Stimulated activated effector memory CD8-positive, alpha-beta T cell treated with anti-CD3 and anti-CD28 coated beads, Interleukin-12 subunit alpha, Interleukin-12 subunit beta, amount 100 ng/mL, for 72 hours (primary cell): ENCODE data around the gene RALY.

Experiments used
- ATAC-seq: fragments of 150-1000 bp; cut with Tn5 transposase; 2 replicates; pipeline ENCODE4 v1.10.0; 2021
- DNase-seq, 2 donors: peaks; one replicate each; pipeline ENCODE4 v3.0.0; 2021 to 2022; ENCODE audit warnings: low spot score in 2 of 2
- H3K27ac Mint-ChIP-seq: one replicate; pipeline ENCODE4 v1.8.0; 2022; ENCODE audit warnings: mild to moderate bottlenecking, mixed read lengths
- H3K36me3 Mint-ChIP-seq: one replicate; pipeline ENCODE4 v1.8.0; 2022; ENCODE audit warnings: mild to moderate bottlenecking, mixed read lengths
- H3K4me1 Mint-ChIP-seq: one replicate; pipeline ENCODE4 v1.8.0; 2022; ENCODE audit warnings: mixed read lengths
- H3K4me3 Mint-ChIP-seq: one replicate; pipeline ENCODE4 v1.8.0; 2022; ENCODE audit warnings: mild to moderate bottlenecking, mixed read lengths
- H3K9me3 Mint-ChIP-seq: one replicate; pipeline ENCODE4 v1.8.0; 2022; ENCODE audit warnings: mixed read lengths

The RALY gene

GRCh38 chr20:34084227-34084923 lies 90.7 kb downstream of the RALY start:
- Mint-ChIP-seq H3K36me3 (peaks cover 74% of the 10 kb centered on the region), H3K27ac (peak overlapping the region; percentile 90), H3K4me1 (peaks cover 47% of the 10 kb centered on the region), H3K4me3 (no peak overlapping the region), H3K9me3 (no peaks in the 10 kb centered on the region)
- ATAC-seq (no peak), DNase-seq (no peak)

- no peak for ATAC-seq
- Mint-ChIP-seq H3K9me3 (no peaks in the 10 kb centered on the region), H3K4me1 (peaks cover 48% of the 10 kb centered on the region), H3K36me3 (peaks cover 80% of the 10 kb centered on the region), H3K4me3 (no peak overlapping the region), H3K27ac (peak overlapping the region; percentile 13)
- DNase-seq: no peak
Measured at GRCh38 chr20:34085544-34086040, 91.9 kb downstream of the RALY start.

- ATAC-seq (no peak), DNase-seq (no peak)
- no peak overlapping the region for H3K4me3 Mint-ChIP-seq
- peaks cover 40% of the 10 kb centered on the region for H3K4me1 Mint-ChIP-seq
- peak overlapping the region; percentile 38 for H3K27ac Mint-ChIP-seq
- no peaks in the 10 kb centered on the region for H3K9me3 Mint-ChIP-seq
- peaks cover 97% of the 10 kb centered on the region for H3K36me3 Mint-ChIP-seq
Measured at GRCh38 chr20:34088305-34089174, 94.8 kb downstream of the RALY start.

- Mint-ChIP-seq H3K4me1 (peaks cover 34% of the 10 kb centered on the region), H3K9me3 (no peaks in the 10 kb centered on the region), H3K4me3 (no peak overlapping the region), H3K27ac (no peak overlapping the region), H3K36me3 (peaks cover 97% of the 10 kb centered on the region)
- DNase-seq (no peak), ATAC-seq (no peak)
Measured at GRCh38 chr20:34089175-34089479, 95.4 kb downstream of the RALY start.

- Mint-ChIP-seq H3K9me3 (no peaks in the 10 kb centered on the region), H3K27ac (peak overlapping the region; percentile 66), H3K36me3 (peaks cover 97% of the 10 kb centered on the region), H3K4me3 (no peak overlapping the region), H3K4me1 (peaks cover 27% of the 10 kb centered on the region)
- ATAC-seq: no peak
- DNase-seq: no peak
Measured at GRCh38 chr20:34089655-34090345, 96.1 kb downstream of the RALY start.

GRCh38 chr20:34090645-34091044 lies 96.9 kb downstream of the RALY start:
- H3K4me3 Mint-ChIP-seq: no peak overlapping the region
- peaks cover 100% of the 10 kb centered on the region for H3K36me3 Mint-ChIP-seq
- ATAC-seq (no peak), DNase-seq (no peak)
- peak overlapping the region; percentile 66 for H3K27ac Mint-ChIP-seq
- H3K4me1 Mint-ChIP-seq: peaks cover 21% of the 10 kb centered on the region
- H3K9me3 Mint-ChIP-seq: no peaks in the 10 kb centered on the region

- Mint-ChIP-seq H3K27ac (peak overlapping the region; percentile 40), H3K4me1 (peaks cover 19% of the 10 kb centered on the region), H3K9me3 (no peaks in the 10 kb centered on the region), H3K36me3 (peaks cover 100% of the 10 kb centered on the region), H3K4me3 (no peak overlapping the region)
- no peak for DNase-seq
- ATAC-seq: no peak
Measured at GRCh38 chr20:34091637-34092200, 98.0 kb downstream of the RALY start.

GRCh38 chr20:34093895-34094294 lies 100.2 kb downstream of the RALY start:
- Mint-ChIP-seq H3K36me3 (peaks cover 100% of the 10 kb centered on the region), H3K27ac (peak overlapping the region; percentile 32)
- ATAC-seq: no peak

GRCh38 chr20:34095825-34096224 lies 102.1 kb downstream of the RALY start:
- Mint-ChIP-seq H3K36me3 (peaks cover 100% of the 10 kb centered on the region), H3K4me3 (no peak overlapping the region), H3K27ac (no peak overlapping the region), H3K4me1 (peaks cover 14% of the 10 kb centered on the region), H3K9me3 (no peaks in the 10 kb centered on the region)
- DNase-seq: no peak
- no peak for ATAC-seq

More at GRCh38 chr20:34093895-34094294, 100.2 kb downstream of the RALY start:
- H3K4me1 Mint-ChIP-seq: peaks cover 11% of the 10 kb centered on the region
- no peak for DNase-seq
- H3K9me3 Mint-ChIP-seq: no peaks in the 10 kb centered on the region
- no peak overlapping the region for H3K4me3 Mint-ChIP-seq

GRCh38 chr20:34096699-34097444 lies 103.2 kb downstream of the RALY start:
- Mint-ChIP-seq H3K4me1 (peaks cover 14% of the 10 kb centered on the region), H3K4me3 (no peak overlapping the region), H3K36me3 (peaks cover 100% of the 10 kb centered on the region), H3K27ac (peak overlapping the region; percentile 48), H3K9me3 (no peaks in the 10 kb centered on the region)
- DNase-seq (no peak), ATAC-seq (no peak)

- Mint-ChIP-seq H3K27ac (peak overlapping the region; percentile 77), H3K4me1 (peaks cover 19% of the 10 kb centered on the region), H3K9me3 (no peaks in the 10 kb centered on the region), H3K4me3 (no peak overlapping the region), H3K36me3 (peaks cover 100% of the 10 kb centered on the region)
- DNase-seq (no peak), ATAC-seq (no peak)
Measured at GRCh38 chr20:34098570-34098969, 104.9 kb downstream of the RALY start.

- Mint-ChIP-seq H3K4me3 (no peak overlapping the region), H3K4me1 (peaks cover 29% of the 10 kb centered on the region), H3K36me3 (peaks cover 100% of the 10 kb centered on the region), H3K27ac (peak overlapping the region; percentile 77), H3K9me3 (no peaks in the 10 kb centered on the region)
- no peak for DNase-seq
- ATAC-seq: no peak
Measured at GRCh38 chr20:34099675-34100074, 106.0 kb downstream of the RALY start.

GRCh38 chr20:34100576-34100975 lies 106.9 kb downstream of the RALY start:
- H3K36me3 Mint-ChIP-seq: peaks cover 100% of the 10 kb centered on the region
- DNase-seq (no peak), ATAC-seq (no peak)
- no peaks in the 10 kb centered on the region for H3K9me3 Mint-ChIP-seq
- no peak overlapping the region for H3K4me3 Mint-ChIP-seq
- peak overlapping the region; percentile 59 for H3K27ac Mint-ChIP-seq
- H3K4me1 Mint-ChIP-seq: peaks cover 38% of the 10 kb centered on the region

- Mint-ChIP-seq H3K36me3 (peaks cover 100% of the 10 kb centered on the region), H3K27ac (peak overlapping the region; percentile 59), H3K4me3 (no peak overlapping the region), H3K4me1 (peaks cover 54% of the 10 kb centered on the region), H3K9me3 (no peaks in the 10 kb centered on the region)
- ATAC-seq (peak; percentile 63), DNase-seq (no peak)
Measured at GRCh38 chr20:34102342-34102741, 108.6 kb downstream of the RALY start.
